Loucy (cell line): ENCODE measurements around the gene SLC29A1.
A peak's percentile ranks its signal among the peaks of the same experiment; 100 is the strongest.

ENCODE experiments used
- H2AFZ ChIP-seq: fragments of 200-600 bp; sonication (generic); 2 replicates; pipeline ENCODE4 v1.6.0; 2016; ENCODE audit warnings: antibody characterized with exemption, mild to moderate bottlenecking, low read length, moderate library complexity
- H3F3A ChIP-seq: fragments of 200-600 bp; 2 replicates; pipeline ENCODE4 v1.6.0; 2016; ENCODE audit warnings: antibody characterized with exemption, low read depth, mild to moderate bottlenecking
- H3K27me3 ChIP-seq: fragments of 200-600 bp; sonication (generic); 2 replicates; pipeline ENCODE4 v1.6.1; 2014; ENCODE audit warnings: low read length, mild to moderate bottlenecking; ENCODE audit not compliant: insufficient read depth, poor library complexity, severe bottlenecking
- H3K36me3 ChIP-seq: fragments of 200-600 bp; sonication (generic); 2 replicates; pipeline ENCODE4 v1.6.1; 2016; ENCODE audit warnings: low read length; ENCODE audit not compliant: insufficient read depth
- H3K4me1 ChIP-seq: fragments of 200-600 bp; sonication (generic); 2 replicates; pipeline ENCODE4 v1.5.1; 2014; ENCODE audit warnings: low read length, mild to moderate bottlenecking; ENCODE audit not compliant: insufficient read depth, poor library complexity, severe bottlenecking
- H3K4me2 ChIP-seq: fragments of 200-600 bp; sonication (generic); 2 replicates; pipeline ENCODE4 v1.6.0; 2014; ENCODE audit warnings: antibody characterized with exemption, low read length, low read depth, mild to moderate bottlenecking; ENCODE audit not compliant: poor library complexity, severe bottlenecking
- H3K4me3 ChIP-seq: fragments of 200-600 bp; sonication (generic); 2 replicates; pipeline ENCODE4 v1.5.1; 2014; ENCODE audit warnings: low read length, mild to moderate bottlenecking, mixed read lengths; ENCODE audit not compliant: poor library complexity, severe bottlenecking
- H3K79me2 ChIP-seq: fragments of 200-600 bp; sonication (generic); 2 replicates; pipeline ENCODE4 v1.6.1; 2014; ENCODE audit warnings: low read length; ENCODE audit not compliant: insufficient read depth
- H3K9ac ChIP-seq: fragments of 200-600 bp; sonication (generic); 2 replicates; pipeline ENCODE4 v1.6.0; 2014; ENCODE audit warnings: mild to moderate bottlenecking, low read depth, low read length, moderate library complexity; ENCODE audit not compliant: poor library complexity, severe bottlenecking
- H3K9me2 ChIP-seq: fragments of 200-600 bp; sonication (generic); replicated peaks from 2 replicates; pipeline ENCODE4 v1.6.1; 2016; ENCODE audit warnings: low read depth, low read length, mixed read lengths
- H3K9me3 ChIP-seq: fragments of 200-600 bp; sonication (generic); 2 replicates; pipeline ENCODE4 v1.6.1; 2014; ENCODE audit warnings: mild to moderate bottlenecking, antibody characterized with exemption, low read length, low read depth; ENCODE audit not compliant: insufficient read depth
- H4K20me1 ChIP-seq: fragments of 200-600 bp; sonication (generic); 2 replicates; pipeline ENCODE4 v1.6.0; 2014; ENCODE audit warnings: antibody characterized with exemption, low read length, mild to moderate bottlenecking; ENCODE audit not compliant: insufficient read depth, poor library complexity, severe bottlenecking
- CTCF ChIP-seq: fragments of 200-600 bp; sonication (generic); conservative IDR thresholded peaks from 2 replicates; pipeline ENCODE4 v1.5.1; 2014; ENCODE audit warnings: mild to moderate bottlenecking, antibody characterized with exemption, low read length
- EZH2phosphoT487 ChIP-seq: fragments of 200-600 bp; IDR thresholded peaks from 2 replicates; pipeline ENCODE4 v1.6.1; 2018; ENCODE audit warnings: antibody characterized with exemption, mild to moderate bottlenecking, moderate library complexity, borderline replicate concordance

Gene SLC29A1

GRCh38 chr6:44250067-44250717 lies 26.8 kb downstream of the SLC29A1 start:
- Histone ChIP-seq H3K36me3 (peaks cover 69% of the 10 kb centered on the region), H3K4me1 (peaks cover 37% of the 10 kb centered on the region), H3K4me3 (peak overlapping the region; percentile 98), H2AFZ (no peak overlapping the region), H3K79me2 (peaks cover 67% of the 10 kb centered on the region), H3F3A (peaks cover 12% of the 10 kb centered on the region), H3K27me3 (peaks cover 3% of the 10 kb centered on the region), H3K9me3 (no peaks in the 10 kb centered on the region), H3K4me2 (peak overlapping the region; percentile 96), H3K9me2 (no peaks in the 10 kb centered on the region), H3K9ac (no peak overlapping the region), H4K20me1 (peaks cover 81% of the 10 kb centered on the region)
- TF ChIP-seq EZH2phosphoT487 (no peak), CTCF (no peak)

GRCh38 chr6:44250718-44251123 lies 27.3 kb downstream of the SLC29A1 start:
- H3K4me3 ChIP-seq, result peak overlapping the region; percentile 14
- no peak overlapping the region for H3K9ac ChIP-seq
- TF ChIP-seq CTCF, result no peak
- no peak for TF ChIP-seq EZH2phosphoT487
- peaks cover 74% of the 10 kb centered on the region for H3K36me3 ChIP-seq
- H3K4me2 ChIP-seq, result peak overlapping the region; percentile 96
- peaks cover 70% of the 10 kb centered on the region for H3K79me2 ChIP-seq
- H3K27me3 ChIP-seq, result peaks cover 3% of the 10 kb centered on the region
- H3K4me1 ChIP-seq, result peaks cover 39% of the 10 kb centered on the region
- no peak overlapping the region for H2AFZ ChIP-seq
- no peaks in the 10 kb centered on the region for H3K9me2 ChIP-seq
- peaks cover 17% of the 10 kb centered on the region for H3F3A ChIP-seq
- H4K20me1 ChIP-seq, result peaks cover 82% of the 10 kb centered on the region
- no peaks in the 10 kb centered on the region for H3K9me3 ChIP-seq

- Histone ChIP-seq H3K36me3 (peaks cover 75% of the 10 kb centered on the region), H4K20me1 (peaks cover 86% of the 10 kb centered on the region), H3K9me3 (no peaks in the 10 kb centered on the region), H3K27me3 (peaks cover 3% of the 10 kb centered on the region), H3K4me1 (peaks cover 44% of the 10 kb centered on the region), H3K4me2 (peak overlapping the region; percentile 96), H3K79me2 (peaks cover 81% of the 10 kb centered on the region), H2AFZ (no peak overlapping the region), H3F3A (peaks cover 22% of the 10 kb centered on the region), H3K9ac (no peak overlapping the region), H3K4me3 (no peak overlapping the region), H3K9me2 (no peaks in the 10 kb centered on the region)
- no peak for TF ChIP-seq CTCF
- no peak for TF ChIP-seq EZH2phosphoT487
Observed at GRCh38 chr6:44251576-44252524, 28.5 kb downstream of the SLC29A1 start.
